IPS DF 6.9 (cell line): Measurements from ENCODE around the gene DTYMK.
"Not testable (repeated sequence)": the region's sequence is repeated elsewhere in the genome, so short reads cannot be mapped to it uniquely, and the experiment has no call there.

ENCODE experiments used
- DNase-seq: peaks from one replicate; pipeline ENCODE4 v3.0.0-alpha.2; 2013; ENCODE audit warnings: low read depth, low spot score
- H3K27ac ChIP-seq: one replicate; pipeline ENCODE4 v1.5.1; 2013; ENCODE audit warnings: low read length, control low read depth
- H3K27me3 ChIP-seq: 2 replicates; pipeline ENCODE4 v1.6.1; 2013; ENCODE audit warnings: mild to moderate bottlenecking, low read length; ENCODE audit not compliant: control insufficient read depth, insufficient read depth
- H3K36me3 ChIP-seq: 2 replicates; pipeline ENCODE4 v1.6.1; 2013; ENCODE audit warnings: low read length; ENCODE audit not compliant: control insufficient read depth, insufficient read depth
- H3K4me1 ChIP-seq: 2 replicates; pipeline ENCODE4 v1.6.1; 2013; ENCODE audit warnings: low read length; ENCODE audit not compliant: control insufficient read depth, insufficient read depth
- H3K4me3 ChIP-seq: 2 replicates; pipeline ENCODE4 v1.5.1; 2013; ENCODE audit warnings: mild to moderate bottlenecking, low read length
- H3K9me3 ChIP-seq: 2 replicates; pipeline ENCODE4 v1.6.1; 2013; ENCODE audit warnings: low read length, inconsistent platforms; ENCODE audit not compliant: control insufficient read depth, insufficient read depth
- WGBS: extraction: QIAGEN DNeasy Blood & Tissue Kit; methylation state at CpG from one replicate; pipeline ENCODE4 v1.1.7; 2013; ENCODE audit warnings: mixed read lengths, missing lambda C conversion rate; ENCODE audit not compliant: insufficient read length, insufficient coverage; 5-methylcytosine and 5-hydroxymethylcytosine counted together

The DTYMK gene

GRCh38 chr2:241672243-241673188 is 14.1 kb downstream of the DTYMK start:
- no peak overlapping the region for H3K4me3 ChIP-seq
- no peak overlapping the region for H3K27ac ChIP-seq
- H3K27me3 ChIP-seq: no peaks in the 10 kb centered on the region
- peaks cover 32% of the 10 kb centered on the region for H3K36me3 ChIP-seq
- no CpG with 5 or more reads among the region's 42 CpGs for WGBS
- H3K4me1 ChIP-seq: no peaks in the 10 kb centered on the region
- DNase-seq: no peak
- H3K9me3 ChIP-seq: no peaks in the 10 kb centered on the region

GRCh38 chr2:241671457-241672240 is 15.0 kb downstream of the DTYMK start:
- Histone ChIP-seq H3K9me3 (no peaks in the 10 kb centered on the region), H3K36me3 (peaks cover 28% of the 10 kb centered on the region), H3K27ac (no peak overlapping the region), H3K4me3 (no peak overlapping the region), H3K4me1 (no peaks in the 10 kb centered on the region), H3K27me3 (no peaks in the 10 kb centered on the region)
- DNase-seq: no peak
- no CpG with 5 or more reads among the region's 31 CpGs for WGBS

GRCh38 chr2:241670333-241671110 is 16.1 kb downstream of the DTYMK start:
- no peak overlapping the region for H3K4me3 ChIP-seq
- no peak overlapping the region for H3K27ac ChIP-seq
- peaks cover 30% of the 10 kb centered on the region for H3K36me3 ChIP-seq
- no peaks in the 10 kb centered on the region for H3K9me3 ChIP-seq
- no peaks in the 10 kb centered on the region for H3K27me3 ChIP-seq
- no peaks in the 10 kb centered on the region for H3K4me1 ChIP-seq
- WGBS: no CpG with 5 or more reads among the region's 31 CpGs
- no peak for DNase-seq

- WGBS: no CpG with 5 or more reads among the region's 12 CpGs
- no peak overlapping the region for H3K4me3 ChIP-seq
- peaks cover 30% of the 10 kb centered on the region for H3K36me3 ChIP-seq
- no peak overlapping the region for H3K27ac ChIP-seq
- no peaks in the 10 kb centered on the region for H3K27me3 ChIP-seq
- no peaks in the 10 kb centered on the region for H3K9me3 ChIP-seq
- DNase-seq: no peak
- H3K4me1 ChIP-seq: no peaks in the 10 kb centered on the region
These were observed 17.8 kb downstream of the DTYMK start for GRCh38 chr2:241668839-241669238.

GRCh38 chr2:241668354-241668753 is 18.3 kb downstream of the DTYMK start:
- no peak overlapping the region for H3K4me3 ChIP-seq
- WGBS: no CpG with 5 or more reads among the region's 21 CpGs
- no peak overlapping the region for H3K27ac ChIP-seq
- H3K9me3 ChIP-seq: no peaks in the 10 kb centered on the region
- H3K27me3 ChIP-seq: no peaks in the 10 kb centered on the region
- peaks cover 30% of the 10 kb centered on the region for H3K36me3 ChIP-seq
- no peak for DNase-seq
- no peaks in the 10 kb centered on the region for H3K4me1 ChIP-seq

- WGBS: no CpG with 5 or more reads among the region's 42 CpGs
- Histone ChIP-seq H3K36me3 (peaks cover 30% of the 10 kb centered on the region), H3K27ac (no peak overlapping the region), H3K4me1 (no peaks in the 10 kb centered on the region), H3K9me3 (no peaks in the 10 kb centered on the region), H3K4me3 (no peak overlapping the region), H3K27me3 (no peaks in the 10 kb centered on the region)
- DNase-seq: no peak
These were observed 19.8 kb downstream of the DTYMK start for GRCh38 chr2:241666627-241667400.

- Histone ChIP-seq H3K36me3 (peaks cover 22% of the 10 kb centered on the region), H3K27ac (no peak overlapping the region)
These were observed 20.7 kb downstream of the DTYMK start for GRCh38 chr2:241665731-241666440.

GRCh38 chr2:241662731-241663130 is 23.9 kb downstream of the DTYMK start:
- not testable (repeated sequence) for DNase-seq, H3K9me3 ChIP-seq, H3K27me3 ChIP-seq, H3K27ac ChIP-seq, H3K4me1 ChIP-seq, H3K4me3 ChIP-seq
- no CpG with 5 or more reads among the region's 24 CpGs for WGBS
- H3K36me3 ChIP-seq: peaks cover 15% of the 10 kb centered on the region; the same call in 1 of the 2 replicates

More at GRCh38 chr2:241665731-241666440, 20.7 kb downstream of the DTYMK start:
- no peak for DNase-seq
- Histone ChIP-seq H3K4me1 (no peaks in the 10 kb centered on the region), H3K9me3 (no peaks in the 10 kb centered on the region), H3K4me3 (no peak overlapping the region), H3K27me3 (no peaks in the 10 kb centered on the region)
- WGBS: no CpG with 5 or more reads among the region's 23 CpGs

- no peaks in the 10 kb centered on the region for H3K27me3 ChIP-seq
- H3K4me1 ChIP-seq: no peaks in the 10 kb centered on the region
- H3K9me3 ChIP-seq: no peaks in the 10 kb centered on the region
- H3K36me3 ChIP-seq: peaks cover 15% of the 10 kb centered on the region
- WGBS: no CpG with 5 or more reads among the region's 14 CpGs
- H3K4me3 ChIP-seq: no peak overlapping the region
- H3K27ac ChIP-seq: no peak overlapping the region
- no peak for DNase-seq
These were observed 25.9 kb downstream of the DTYMK start for GRCh38 chr2:241660593-241661213.
